Fibroblast of lung (primary cell): Measurements from ENCODE around the gene ENOX1. TPM values are rescaled to one million over a fixed set of nuclear protein-coding genes. Genes with fewer than 3 reads are reported as not detected.
A peak's percentile ranks its signal among the peaks of the same experiment; 100 is the strongest.

ENCODE experiments used
- DNase-seq, 2 donors: peaks; one replicate each; pipeline versions ENCODE4 v3.0.0 to v3.0.0-alpha.2; 2010; ENCODE audit warnings: low read depth in 2 of 2
- H2AFZ ChIP-seq: 2 replicates; pipeline ENCODE4 v1.5.1; 2012; ENCODE audit warnings: low read length, control low read depth, inconsistent platforms
- H3K27ac ChIP-seq: 2 replicates; pipeline ENCODE4 v1.5.1; 2011; ENCODE audit warnings: low read length, control low read depth; ENCODE audit not compliant: insufficient read depth
- H3K27me3 ChIP-seq: 2 replicates; pipeline ENCODE4 v1.5.1; 2011; ENCODE audit warnings: mild to moderate bottlenecking, low read length; ENCODE audit not compliant: control insufficient read depth, insufficient read depth
- H3K36me3 ChIP-seq: 2 replicates; pipeline ENCODE4 v1.5.1; 2011; ENCODE audit warnings: low read length; ENCODE audit not compliant: control insufficient read depth, insufficient read depth
- H3K4me1 ChIP-seq: 2 replicates; pipeline ENCODE4 v1.5.1; 2011; ENCODE audit warnings: low read length; ENCODE audit not compliant: control insufficient read depth, insufficient read depth; ENCODE audit errors: extremely low read depth
- H3K4me2 ChIP-seq: 2 replicates; pipeline ENCODE4 v1.5.1; 2011; ENCODE audit warnings: low read length, control low read depth; ENCODE audit not compliant: insufficient read depth; ENCODE audit errors: extremely low read depth
- H3K4me3 ChIP-seq, 4 experiments: fragments of 200-600 bp in 1 of 4; sonication (generic) in 1 of 4; replicated peaks in 1 of 4; 2 replicates each; pipeline ENCODE4 v1.5.1; 2011 to 2016; ENCODE audit warnings: low read length in 4 of 4, low read depth in 3 of 4, mild to moderate bottlenecking in 3 of 4, control low read depth in 2 of 4, inconsistent platforms in 1 of 4, mixed read lengths in 1 of 4; ENCODE audit not compliant: insufficient read depth in 1 of 4; ENCODE audit errors: control extremely low read depth in 1 of 4
- H3K79me2 ChIP-seq: 2 replicates; pipeline ENCODE4 v1.5.1; 2012; ENCODE audit warnings: mild to moderate bottlenecking, low read length, inconsistent platforms; ENCODE audit not compliant: control insufficient read depth, insufficient read depth
- H3K9ac ChIP-seq: 2 replicates; pipeline ENCODE4 v1.5.1; 2011; ENCODE audit warnings: mild to moderate bottlenecking, low read length, control low read depth; ENCODE audit not compliant: insufficient read depth
- H3K9me3 ChIP-seq: 2 replicates; pipeline ENCODE4 v1.5.1; 2012; ENCODE audit warnings: low read depth, low read length; ENCODE audit not compliant: control insufficient read depth, insufficient read depth
- H4K20me1 ChIP-seq: 2 replicates; pipeline ENCODE4 v1.5.1; 2011; ENCODE audit warnings: low read length; ENCODE audit not compliant: control insufficient read depth, insufficient read depth; ENCODE audit errors: extremely low read depth
- CTCF ChIP-seq, 2 donors: IDR thresholded peaks in 1 of 2; conservative IDR thresholded peaks in 1 of 2; 1 replicate in 1 of 2; 2 replicates in 1 of 2; pipeline ENCODE4 v1.5.1; 2011 to 2012; ENCODE audit warnings: low read length in 2 of 2, control low read depth in 1 of 2, inconsistent platforms in 1 of 2, low read depth in 1 of 2, mild to moderate bottlenecking in 1 of 2
- EZH2 ChIP-seq: IDR thresholded peaks from 2 replicates; pipeline ENCODE4 v1.5.1; 2012; ENCODE audit warnings: low read length, control low read depth, mild to moderate bottlenecking; ENCODE audit errors: missing control alignments
- polyA plus RNA-seq, 2 donors: library from polyadenylated mRNA; depleted of rRNA in 1 of 2; stranded (reverse) in 1 of 2; unstranded in 1 of 2; fragments of >200 nt; gene quantifications; 2 replicates each; pipeline ENCODE4 v1.2.1, GENCODE V29; 2011 to 2012; ENCODE audit warnings: missing spikeins in 1 of 2
- total RNA-seq: library from RNA; depleted of rRNA; stranded (reverse); fragments of >200 nt; gene quantifications from 2 replicates; pipeline ENCODE4 v1.2.1, GENCODE V29; 2014

The ENOX1 gene
- total and polyA plus RNA-seq, 2 donors (not counting 1 experiment from before 2014, with no cell fraction given) = 3.5 to 7.6 TPM

- H3K4me2 ChIP-seq = no peak overlapping the region
- DNase-seq = no peak
- no peaks in the 10 kb centered on the region for H3K27me3 ChIP-seq
- H3K36me3 ChIP-seq = no peaks in the 10 kb centered on the region
- no peak overlapping the region for H3K4me3 ChIP-seq
- H3K79me2 ChIP-seq = no peaks in the 10 kb centered on the region
- H3K27ac ChIP-seq = no peak overlapping the region
- peaks cover 3% of the 10 kb centered on the region for H3K4me1 ChIP-seq
- TF ChIP-seq CTCF (conservative IDR thresholded peaks at IDR 0.05 in 1 of 2, IDR thresholded peaks at IDR 0.05 in 1 of 2; ENCODE audit: low read depth in 1 of 2, low read length in 2 of 2) (no peak), EZH2 (no peak)
- no peaks in the 10 kb centered on the region for H4K20me1 ChIP-seq
- no peak overlapping the region for H3K9ac ChIP-seq
- no peak overlapping the region for H2AFZ ChIP-seq
- H3K9me3 ChIP-seq = no peaks in the 10 kb centered on the region
Observed at GRCh38 chr13:43784496-43784895, 2.3 kb downstream of the ENOX1 start.

- H3K27me3 ChIP-seq = no peaks in the 10 kb centered on the region
- no peak overlapping the region for H3K9ac ChIP-seq
- no peak for TF ChIP-seq EZH2
- no peak for TF ChIP-seq CTCF (conservative IDR thresholded peaks at IDR 0.05 in 1 of 2, IDR thresholded peaks at IDR 0.05 in 1 of 2; ENCODE audit: low read depth in 1 of 2, low read length in 2 of 2)
- H3K27ac ChIP-seq = no peak overlapping the region
- no peaks in the 10 kb centered on the region for H3K36me3 ChIP-seq
- peak; percentile 16 to 42 for DNase-seq
- H3K4me3 ChIP-seq = no peak overlapping the region
- no peak overlapping the region for H2AFZ ChIP-seq
- peaks cover 3% of the 10 kb centered on the region for H3K4me1 ChIP-seq
- H3K4me2 ChIP-seq = no peak overlapping the region
- no peaks in the 10 kb centered on the region for H4K20me1 ChIP-seq
- H3K79me2 ChIP-seq = no peaks in the 10 kb centered on the region
- H3K9me3 ChIP-seq = no peaks in the 10 kb centered on the region
Observed at GRCh38 chr13:43783820-43784219, 3.0 kb downstream of the ENOX1 start.

- no peak for TF ChIP-seq CTCF (conservative IDR thresholded peaks at IDR 0.05 in 1 of 2, IDR thresholded peaks at IDR 0.05 in 1 of 2; ENCODE audit: low read depth in 1 of 2, low read length in 2 of 2)
- no peak for TF ChIP-seq EZH2
- H3K4me1 ChIP-seq = peaks cover 3% of the 10 kb centered on the region
- no peak overlapping the region for H3K27ac ChIP-seq
- no peak overlapping the region for H3K9ac ChIP-seq
- no peaks in the 10 kb centered on the region for H3K79me2 ChIP-seq
- H4K20me1 ChIP-seq = no peaks in the 10 kb centered on the region
- no peaks in the 10 kb centered on the region for H3K27me3 ChIP-seq
- H2AFZ ChIP-seq = no peak overlapping the region
- no peak for DNase-seq
- no peaks in the 10 kb centered on the region for H3K36me3 ChIP-seq
- H3K4me2 ChIP-seq = no peak overlapping the region
- no peak overlapping the region for H3K4me3 ChIP-seq
- no peaks in the 10 kb centered on the region for H3K9me3 ChIP-seq
Observed at GRCh38 chr13:43782686-43783085, 4.1 kb downstream of the ENOX1 start.
